AG10803 (cell line): ENCODE results near the gene PLCH1.

Experiments
- DNase-seq: peaks from one replicate; pipeline ENCODE4 v3.0.0; 2010; ENCODE audit warnings: low read depth
- H3K4me3 ChIP-seq: 2 replicates; pipeline ENCODE4 v1.5.1; 2011; ENCODE audit warnings: mild to moderate bottlenecking, low read length, control low read depth
- CTCF ChIP-seq: conservative IDR thresholded peaks from 2 replicates; pipeline ENCODE4 v1.5.1; 2011; ENCODE audit warnings: mild to moderate bottlenecking, low read length, control low read depth, inconsistent platforms

The PLCH1 gene

GRCh38 chr3:155329513-155330048 is 415.3 kb downstream of the PLCH1 start:
- TF ChIP-seq CTCF = no peak
- H3K4me3 ChIP-seq = no peak overlapping the region
- DNase-seq = no peak

- no peak for TF ChIP-seq CTCF
- H3K4me3 ChIP-seq = no peak overlapping the region
- no peak for DNase-seq
These were observed 417.0 kb downstream of the PLCH1 start for GRCh38 chr3:155327871-155328270.

GRCh38 chr3:155327430-155327829 is 417.4 kb downstream of the PLCH1 start:
- H3K4me3 ChIP-seq = no peak overlapping the region
- DNase-seq = no peak
- TF ChIP-seq CTCF = no peak

GRCh38 chr3:155326901-155327300 is 418.0 kb downstream of the PLCH1 start:
- DNase-seq = peak; percentile 12
- no peak overlapping the region for H3K4me3 ChIP-seq

GRCh38 chr3:155326244-155326643 is 418.6 kb downstream of the PLCH1 start:
- DNase-seq = no peak
- H3K4me3 ChIP-seq = no peak overlapping the region
- TF ChIP-seq CTCF = no peak

More at GRCh38 chr3:155326901-155327300, 418.0 kb downstream of the PLCH1 start:
- no peak for TF ChIP-seq CTCF
